ENCODE results near the gene TEX2.

GRCh38 chr17:64180089-64181073, 82.7 kb downstream of the TEX2 start:
- no peak for TF ChIP-seq EZH2 (IDR thresholded peaks at IDR 0.05; ENCODE audit: borderline replicate concordance)
- no peak for TF ChIP-seq CTCF (IDR thresholded peaks at IDR 0.05; ENCODE audit: poor library complexity)
- TF ChIP-seq EZH2phosphoT487 (IDR thresholded peaks at IDR 0.05; ENCODE audit: low read depth, severe bottlenecking, unreplicated experiment): no peak
